Measurements from ENCODE around the gene ARHGEF1. TPM values are rescaled to one million over a fixed set of nuclear protein-coding genes. Genes with fewer than 3 reads are reported as not detected.

Gene ARHGEF1
- total RNA-seq, 2 donors from 2014 or later = 89.9 to 116 TPM

- Mint-ChIP-seq H3K27ac (no peak overlapping the region), H3K9me3 (peaks cover 6% of the 10 kb centered on the region), H3K27me3 (ENCODE audit: insufficient read depth) (peaks cover 39% of the 10 kb centered on the region), H3K4me3 (no peak overlapping the region), H3K36me3 (ENCODE audit: low read depth) (no peaks in the 10 kb centered on the region), H3K4me1 (peaks cover 12% of the 10 kb centered on the region)
- Histone ChIP-seq H3K27me3 (ENCODE audit: control insufficient read depth, insufficient read depth, low read length, poor library complexity, severe bottlenecking) (peaks cover 12% of the 10 kb centered on the region), H3K4me1 (ENCODE audit: control insufficient read depth, insufficient read depth, low read length) (peaks cover 2% of the 10 kb centered on the region), H3K9ac (ENCODE audit: extremely low read depth, low read length, poor library complexity, severe bottlenecking) (no peak overlapping the region), H3K4me3 (ENCODE audit: low read length) (no peak overlapping the region), H3K9me3 (ENCODE audit: control insufficient read depth, low read length) (no peaks in the 10 kb centered on the region), H3K27ac (ENCODE audit: low read depth, low read length) (no peak overlapping the region), H3K36me3 (ENCODE audit: control insufficient read depth, insufficient read depth, low read length) (no peaks in the 10 kb centered on the region)
- no peak for DNase-seq
- no peak for TF ChIP-seq CTCF (conservative IDR thresholded peaks at IDR 0.05)
- 78 to 86% methylated on average over 3 to 6 of the region's 6 CpGs for WGBS, 2 experiments (ENCODE audit: insufficient coverage in 1 of 2, insufficient read length in 1 of 2)
These were observed 34.3 kb upstream of the ARHGEF1 start for GRCh38 chr19:41848666-41849065.

GRCh38 chr19:41849067-41849466 lies 33.9 kb upstream of the ARHGEF1 start:
- Mint-ChIP-seq H3K4me1 (peaks cover 12% of the 10 kb centered on the region), H3K27me3 (ENCODE audit: insufficient read depth) (peaks cover 38% of the 10 kb centered on the region), H3K36me3 (ENCODE audit: low read depth) (no peaks in the 10 kb centered on the region), H3K4me3 (no peak overlapping the region), H3K9me3 (peaks cover 3% of the 10 kb centered on the region), H3K27ac (no peak overlapping the region)
- H3K9me3 ChIP-seq (ENCODE audit: control insufficient read depth, low read length) = no peaks in the 10 kb centered on the region
- H3K36me3 ChIP-seq (ENCODE audit: control insufficient read depth, insufficient read depth, low read length) = no peaks in the 10 kb centered on the region
- 88% methylated on average over 2 of the region's 2 CpGs; no CpG with 5 or more reads in 1 of the 2 experiments for WGBS, 2 experiments (ENCODE audit: insufficient coverage in 1 of 2, insufficient read length in 1 of 2)
- TF ChIP-seq CTCF (conservative IDR thresholded peaks at IDR 0.05) = no peak
- DNase-seq = no peak
- H3K9ac ChIP-seq (ENCODE audit: extremely low read depth, low read length, poor library complexity, severe bottlenecking) = no peak overlapping the region
- H3K4me1 ChIP-seq (ENCODE audit: control insufficient read depth, insufficient read depth, low read length) = peaks cover 2% of the 10 kb centered on the region
- H3K27me3 ChIP-seq (ENCODE audit: control insufficient read depth, insufficient read depth, low read length, poor library complexity, severe bottlenecking) = peaks cover 16% of the 10 kb centered on the region
- no peak overlapping the region for H3K27ac ChIP-seq (ENCODE audit: low read depth, low read length)
- no peak overlapping the region for H3K4me3 ChIP-seq (ENCODE audit: low read length)

GRCh38 chr19:41850381-41850780 lies 32.6 kb upstream of the ARHGEF1 start:
- DNase-seq = no peak
- no peak overlapping the region for H3K27ac Mint-ChIP-seq
- Histone ChIP-seq H3K9me3 (ENCODE audit: control insufficient read depth, low read length) (no peaks in the 10 kb centered on the region), H3K27me3 (ENCODE audit: control insufficient read depth, insufficient read depth, low read length, poor library complexity, severe bottlenecking) (peaks cover 25% of the 10 kb centered on the region), H3K4me3 (ENCODE audit: low read length) (no peak overlapping the region), H3K36me3 (ENCODE audit: control insufficient read depth, insufficient read depth, low read length) (no peaks in the 10 kb centered on the region), H3K9ac (ENCODE audit: extremely low read depth, low read length, poor library complexity, severe bottlenecking) (no peak overlapping the region), H3K4me1 (ENCODE audit: control insufficient read depth, insufficient read depth, low read length) (peaks cover 2% of the 10 kb centered on the region), H3K27ac (ENCODE audit: low read depth, low read length) (no peak overlapping the region)
- no peak overlapping the region for H3K4me3 Mint-ChIP-seq
- peaks cover 12% of the 10 kb centered on the region for H3K4me1 Mint-ChIP-seq
- no peaks in the 10 kb centered on the region for H3K9me3 Mint-ChIP-seq
- H3K27me3 Mint-ChIP-seq (ENCODE audit: insufficient read depth) = peaks cover 44% of the 10 kb centered on the region
- no peak for TF ChIP-seq CTCF (conservative IDR thresholded peaks at IDR 0.05)
- 86 to 100% methylated on average over 2 to 5 of the region's 5 CpGs for WGBS, 2 experiments (ENCODE audit: insufficient coverage in 1 of 2, insufficient read length in 1 of 2)
- H3K36me3 Mint-ChIP-seq (ENCODE audit: low read depth) = no peaks in the 10 kb centered on the region
